Esophagus muscularis mucosa (tissue), 4 donors: Measurements from ENCODE around the gene PAFAH1B2. TPM values are rescaled to one million over a fixed set of nuclear protein-coding genes. Genes with fewer than 3 reads are reported as not detected.
"Not testable (repeated sequence)": the region's sequence is repeated elsewhere in the genome, so short reads cannot be mapped to it uniquely, and the experiment has no call there.

Experiments used
- DNase-seq: peaks from one replicate; pipeline ENCODE4 v3.0.0-alpha.2; 2017; ENCODE audit errors: extremely low spot score
- H3K27ac ChIP-seq, 4 donors: fragments of 200-600 bp; sonication (generic); replicated peaks in 1 of 4; 1 replicate in 3 of 4; 2 replicates in 1 of 4; pipeline ENCODE4 v1.5.1; 2016 to 2019; ENCODE audit warnings: mild to moderate bottlenecking in 1 of 4
- H3K27me3 ChIP-seq, 4 donors: fragments of 200-600 bp; sonication (generic); one replicate each; pipeline versions ENCODE4 v1.5.1 to v1.6.0; 2016 to 2019
- H3K36me3 ChIP-seq, 4 donors: fragments of 200-600 bp; sonication (generic); one replicate each; pipeline ENCODE4 v1.5.1; 2016 to 2019
- H3K4me1 ChIP-seq, 4 donors: fragments of 200-600 bp; sonication (generic); one replicate each; pipeline ENCODE4 v1.5.1; 2016 to 2019
- H3K4me3 ChIP-seq, 4 donors: fragments of 200-600 bp; sonication (generic); 1 replicate in 2 of 4; 2 replicates in 2 of 4; pipeline ENCODE4 v1.5.1; 2016 to 2019; ENCODE audit warnings: mild to moderate bottlenecking in 4 of 4, moderate library complexity in 1 of 4
- H3K9me3 ChIP-seq, 4 donors: fragments of 200-600 bp; sonication (generic); 1 replicate in 3 of 4; 2 replicates in 1 of 4; pipeline ENCODE4 v1.5.1; 2016 to 2019
- EP300 ChIP-seq: sonication (generic); formaldehyde crosslinking; IDR thresholded peaks from one replicate; pipeline ENCODE4 v1.6.1; 2017; ENCODE audit warnings: antibody characterized with exemption
- POLR2A ChIP-seq: fragments of 450-650 bp; IDR thresholded peaks from one replicate; pipeline ENCODE4 v1.6.1; 2017; ENCODE audit warnings: antibody characterized with exemption, moderate library complexity, mild to moderate bottlenecking, low read depth
- POLR2AphosphoS5 ChIP-seq, 2 donors: sonication (generic); formaldehyde crosslinking; IDR thresholded peaks; one replicate each; pipeline ENCODE4 v1.6.1; 2017; ENCODE audit warnings: antibody characterized with exemption in 2 of 2
- WGBS: methylation state at CpG from one replicate; pipeline ENCODE4 v1.1.5; 2018; 5-methylcytosine and 5-hydroxymethylcytosine counted together
- intact Hi-C: fragments of 100-400 bp; cut with DNase I; formaldehyde crosslinking; loops from one replicate; pipeline ENCODE4 v1.15.1; 2023
- total RNA-seq, 4 donors: library from RNA; depleted of rRNA; stranded (reverse); fragments of >200 nt; gene quantifications; one replicate each; pipeline versions ENCODE4 v1.1.0 to v1.2.1, GENCODE V29; 2016
- TF ChIP-seq, protein P1 (sequence below), 3 experiments: fragments of 200-600 bp in 2 of 3; fragments of 450-650 bp in 1 of 3; sonication (generic) in 2 of 3; IDR thresholded peaks; one replicate each; pipeline ENCODE4 v1.5.1; 2017 to 2019; ENCODE audit warnings: antibody characterized with exemption in 3 of 3, mild to moderate bottlenecking in 2 of 3, moderate library complexity in 1 of 3

The PAFAH1B2 gene
- total RNA-seq, 4 donors from 2014 or later, result 40.3 to 63.0 (median 47.4) TPM

DNA sequence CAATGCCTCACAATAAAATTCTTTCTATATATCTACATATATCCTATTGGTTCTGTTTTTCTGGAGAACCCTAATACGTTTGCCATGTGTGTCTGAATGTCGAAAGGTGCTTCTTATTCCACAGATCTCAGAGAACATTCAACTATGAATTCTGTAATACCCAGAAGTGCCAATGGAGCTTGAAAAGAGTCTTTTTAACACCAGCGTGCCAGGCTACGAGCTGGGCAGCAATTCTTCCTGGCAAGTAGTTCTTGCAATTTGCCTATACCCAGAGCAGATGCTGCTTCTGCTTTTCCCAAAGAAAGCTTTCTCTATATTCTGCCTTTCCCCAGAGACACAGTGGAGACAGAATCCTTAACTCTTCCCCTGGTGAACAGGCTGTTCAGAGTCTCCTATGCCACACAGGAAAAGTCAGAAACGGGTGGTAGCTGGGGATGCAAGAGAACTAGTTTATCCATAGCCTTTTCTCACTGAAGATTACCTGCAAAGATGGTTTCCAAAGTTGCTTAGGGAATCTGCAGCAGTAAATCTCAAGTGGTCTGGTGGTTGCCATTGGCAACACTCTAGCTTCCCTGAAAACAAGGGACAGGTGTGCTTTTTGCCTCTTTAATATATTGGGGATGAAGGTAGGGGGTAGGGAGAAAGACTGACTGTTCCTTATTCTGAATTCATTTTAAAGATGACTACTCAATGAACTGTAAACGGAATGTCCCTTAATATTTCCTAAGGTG lies 16.8 kb upstream of the PAFAH1B2 start:
- Histone ChIP-seq H3K4me1 (no peaks in the 10 kb centered on the region), H3K27ac (no peak overlapping the region), H3K27me3 (no peaks in the 10 kb centered on the region), H3K36me3 (no peaks in the 10 kb centered on the region), H3K9me3 (no peaks in the 10 kb centered on the region), H3K4me3 (no peak overlapping the region)
- TF ChIP-seq POLR2A, result no peak
- TF ChIP-seq, protein P1, sequence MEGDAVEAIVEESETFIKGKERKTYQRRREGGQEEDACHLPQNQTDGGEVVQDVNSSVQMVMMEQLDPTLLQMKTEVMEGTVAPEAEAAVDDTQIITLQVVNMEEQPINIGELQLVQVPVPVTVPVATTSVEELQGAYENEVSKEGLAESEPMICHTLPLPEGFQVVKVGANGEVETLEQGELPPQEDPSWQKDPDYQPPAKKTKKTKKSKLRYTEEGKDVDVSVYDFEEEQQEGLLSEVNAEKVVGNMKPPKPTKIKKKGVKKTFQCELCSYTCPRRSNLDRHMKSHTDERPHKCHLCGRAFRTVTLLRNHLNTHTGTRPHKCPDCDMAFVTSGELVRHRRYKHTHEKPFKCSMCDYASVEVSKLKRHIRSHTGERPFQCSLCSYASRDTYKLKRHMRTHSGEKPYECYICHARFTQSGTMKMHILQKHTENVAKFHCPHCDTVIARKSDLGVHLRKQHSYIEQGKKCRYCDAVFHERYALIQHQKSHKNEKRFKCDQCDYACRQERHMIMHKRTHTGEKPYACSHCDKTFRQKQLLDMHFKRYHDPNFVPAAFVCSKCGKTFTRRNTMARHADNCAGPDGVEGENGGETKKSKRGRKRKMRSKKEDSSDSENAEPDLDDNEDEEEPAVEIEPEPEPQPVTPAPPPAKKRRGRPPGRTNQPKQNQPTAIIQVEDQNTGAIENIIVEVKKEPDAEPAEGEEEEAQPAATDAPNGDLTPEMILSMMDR (IDR thresholded peaks at IDR 0.05), result no peak
- no peak for TF ChIP-seq EP300
- TF ChIP-seq POLR2AphosphoS5 (IDR thresholded peaks at IDR 0.05), result no peak
- WGBS, result 82% methylated on average over 6 of the region's 6 CpGs
- DNase-seq, result no peak
- intact Hi-C loops, result no loop called here

DNA sequence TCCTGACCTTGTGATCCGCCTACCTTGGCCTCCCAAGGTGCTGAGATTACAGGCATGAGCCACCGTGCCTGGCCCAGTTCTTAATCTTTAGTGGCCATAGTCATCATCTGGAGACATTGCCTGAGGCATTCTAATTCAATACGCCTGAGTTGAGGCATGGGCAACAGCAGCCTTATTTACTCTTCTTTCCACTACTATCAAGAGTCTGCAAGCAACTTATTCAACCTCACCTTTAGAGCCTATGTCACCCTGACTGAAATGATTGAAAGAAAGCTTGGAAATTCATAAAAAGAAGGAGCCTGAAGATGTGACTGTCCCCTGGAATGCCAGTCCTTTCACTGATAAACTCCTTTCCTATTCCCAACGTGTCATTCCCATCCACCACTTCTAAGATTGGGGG lies 15.8 kb upstream of the PAFAH1B2 start:
- WGBS, result 87% methylated on average over 4 of the region's 4 CpGs
- H3K36me3 ChIP-seq, result no peaks in the 10 kb centered on the region
- intact Hi-C loops, result no loop called here
- no peaks in the 10 kb centered on the region for H3K27me3 ChIP-seq
- H3K4me1 ChIP-seq, result no peaks in the 10 kb centered on the region
- no peak overlapping the region for H3K27ac ChIP-seq
- TF ChIP-seq POLR2A (no peak), POLR2AphosphoS5 (IDR thresholded peaks at IDR 0.05) (no peak), EP300 (no peak)
- TF ChIP-seq, protein P1 (IDR thresholded peaks at IDR 0.05), result no peak
- no peak overlapping the region for H3K4me3 ChIP-seq
- no peaks in the 10 kb centered on the region for H3K9me3 ChIP-seq
- no peak for DNase-seq

DNA sequence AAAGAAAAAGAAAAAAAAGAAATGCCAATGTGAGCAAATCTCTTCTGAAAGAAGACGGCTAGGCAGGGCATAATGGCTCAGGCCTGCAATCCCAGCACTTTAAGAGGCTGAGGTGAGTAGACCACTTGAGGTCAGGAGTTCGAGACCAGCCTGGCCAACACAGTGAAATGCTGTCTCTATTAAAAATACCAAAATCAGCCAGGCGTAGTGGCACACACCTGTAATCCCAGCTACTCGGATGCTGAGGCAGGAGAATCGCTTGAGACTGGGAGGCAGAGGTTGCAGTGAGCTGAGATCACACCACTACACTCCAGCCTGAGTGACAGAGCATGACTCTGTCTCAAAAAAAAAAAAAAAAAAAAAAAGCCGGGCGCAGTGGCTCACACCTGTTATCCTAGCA lies 13.7 kb upstream of the PAFAH1B2 start:
- DNase-seq, H3K4me3 ChIP-seq, H3K27ac ChIP-seq, H3K9me3 ChIP-seq, H3K27me3 ChIP-seq, H3K36me3 ChIP-seq, H3K4me1 ChIP-seq, intact Hi-C loops: not testable (repeated sequence)
- WGBS, result 90% methylated on average over 7 of the region's 7 CpGs

DNA sequence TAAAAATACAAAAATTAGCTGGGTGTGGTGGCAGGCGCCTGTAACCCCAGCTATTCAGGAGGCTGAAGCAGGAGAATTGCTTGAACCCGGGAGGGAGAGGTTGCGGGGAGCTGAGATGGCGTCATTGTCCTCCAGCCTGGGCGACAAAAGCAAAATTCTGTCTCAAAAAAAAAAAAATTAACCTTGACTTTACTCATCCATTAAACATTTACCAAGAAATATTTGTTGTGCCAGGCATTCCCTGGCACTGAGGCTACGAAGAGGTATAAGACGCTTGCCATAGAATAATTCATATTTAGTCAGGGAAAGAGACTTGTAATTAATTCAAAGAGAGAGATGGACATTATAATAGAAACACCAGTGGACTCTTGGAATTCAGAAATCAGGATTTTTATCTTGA lies 13.2 kb upstream of the PAFAH1B2 start:
- TF ChIP-seq POLR2AphosphoS5 (IDR thresholded peaks at IDR 0.05) (no peak), EP300 (no peak), POLR2A (no peak)
- TF ChIP-seq, protein P1 (IDR thresholded peaks at IDR 0.05), result no peak
- Histone ChIP-seq H3K4me1 (no peaks in the 10 kb centered on the region), H3K36me3 (no peaks in the 10 kb centered on the region), H3K27me3 (no peaks in the 10 kb centered on the region), H3K9me3 (no peaks in the 10 kb centered on the region), H3K27ac (no peak overlapping the region), H3K4me3 (no peak overlapping the region)
- 95% methylated on average over 7 of the region's 7 CpGs for WGBS
- no peak for DNase-seq
- intact Hi-C loops, result no loop called here

DNA sequence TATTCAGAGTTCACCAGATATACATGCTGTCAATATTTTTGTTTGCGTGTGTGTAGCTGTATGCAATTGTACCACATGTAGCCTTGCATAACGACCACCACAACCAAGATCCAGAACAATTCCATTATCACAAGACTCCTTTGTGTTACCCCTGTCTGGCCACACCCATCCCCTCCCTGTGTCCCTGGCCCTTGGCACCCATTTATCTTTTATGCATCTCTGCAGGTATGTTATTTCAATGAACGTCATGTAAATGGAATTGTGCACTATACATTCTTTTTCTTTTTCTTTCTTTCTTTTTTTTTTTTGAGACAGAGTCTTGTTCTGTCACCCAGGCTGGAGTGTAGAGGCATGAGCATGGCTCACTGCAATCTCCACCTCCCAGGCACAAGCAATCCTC lies 9.7 kb upstream of the PAFAH1B2 start:
- no peak for DNase-seq
- H3K9me3 ChIP-seq, result no peaks in the 10 kb centered on the region
- intact Hi-C loops, result no loop called here

More for the DNA sequence above, 9.7 kb upstream of the PAFAH1B2 start:
- H3K27ac ChIP-seq, result no peak overlapping the region
- 75% methylated on average over 3 of the region's 3 CpGs for WGBS
- no peaks in the 10 kb centered on the region for H3K36me3 ChIP-seq
- H3K4me1 ChIP-seq, result no peaks in the 10 kb centered on the region
- H3K4me3 ChIP-seq, result no peak overlapping the region
- no peaks in the 10 kb centered on the region for H3K27me3 ChIP-seq
- TF ChIP-seq POLR2AphosphoS5 (IDR thresholded peaks at IDR 0.05), result no peak
- no peak for TF ChIP-seq EP300
- TF ChIP-seq POLR2A, result no peak
- TF ChIP-seq, protein P1 (IDR thresholded peaks at IDR 0.05), result no peak
